ENCODE measurements around the gene LDB2. TPM values are rescaled to one million over a fixed set of nuclear protein-coding genes. Genes with fewer than 3 reads are reported as not detected.
A peak's percentile ranks its signal among the peaks of the same experiment; 100 is the strongest.

The LDB2 gene
- total RNA-seq, 1 donor from 2014 or later: 4.9 TPM

DNA sequence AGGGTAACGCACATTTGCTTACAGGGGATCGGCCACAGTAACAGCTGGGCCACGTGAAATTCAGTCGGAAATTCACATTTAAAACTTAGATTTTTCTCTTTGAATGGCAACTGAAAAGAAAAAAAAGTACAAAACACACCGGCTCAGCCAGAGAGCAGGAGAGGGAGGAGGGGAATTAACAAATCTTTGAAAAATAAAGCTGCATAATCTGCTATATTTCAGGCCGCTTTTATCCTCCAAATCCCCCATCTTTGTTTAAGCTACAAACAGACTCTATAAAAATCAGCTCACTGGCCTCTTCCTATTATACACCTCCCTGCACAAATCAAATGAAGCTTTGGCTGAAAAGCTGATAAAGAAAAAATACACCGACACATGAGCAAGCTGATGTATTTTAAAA is 169.1 kb downstream of the LDB2 start:
- no peaks in the 10 kb centered on the region for H3K27me3 ChIP-seq (ENCODE audit: insufficient read depth, low read length)

DNA sequence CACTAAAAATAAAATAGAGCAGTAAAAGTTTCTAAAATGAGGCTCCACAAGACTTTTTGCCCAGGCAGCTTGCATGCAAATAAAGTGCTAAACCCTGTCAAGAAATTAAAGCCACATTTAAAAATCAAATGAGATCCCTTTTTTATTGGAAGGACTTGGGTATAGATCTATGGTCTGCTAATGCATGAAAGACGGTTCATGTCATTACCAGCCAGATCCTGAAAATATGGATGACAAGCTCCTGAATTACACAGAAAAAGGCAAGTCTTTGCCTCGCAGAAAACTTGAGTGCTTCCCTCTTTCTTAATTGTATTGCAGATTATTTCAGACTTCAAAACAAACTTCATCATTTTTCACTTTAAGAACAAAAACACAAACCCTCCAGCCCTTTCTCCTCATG is 169.6 kb downstream of the LDB2 start:
- Mint-ChIP-seq H3K9me3 (ENCODE audit: unreplicated experiment) (no peaks in the 10 kb centered on the region), H3K4me1 (ENCODE audit: low read depth, unreplicated experiment) (peaks cover 2% of the 10 kb centered on the region), H3K27ac (ENCODE audit: unreplicated experiment) (no peak overlapping the region), H3K27me3 (ENCODE audit: low read depth, unreplicated experiment) (no peaks in the 10 kb centered on the region), H3K36me3 (ENCODE audit: low read depth, unreplicated experiment) (no peaks in the 10 kb centered on the region), H3K4me3 (ENCODE audit: unreplicated experiment) (no peak overlapping the region)
- H3K4me2 ChIP-seq (ENCODE audit: low read length): peak overlapping the region; percentile 40
- no peak for FAIRE-seq
- H3K27ac ChIP-seq (ENCODE audit: low read depth, low read length): no peak overlapping the region
- no peak for DNase-seq (ENCODE audit: low read depth)
- no peaks in the 10 kb centered on the region for H3K27me3 ChIP-seq (ENCODE audit: insufficient read depth, low read length)
- H3K79me2 ChIP-seq (ENCODE audit: insufficient read depth, low read length): no peaks in the 10 kb centered on the region
- H2AFZ ChIP-seq (ENCODE audit: low read depth, low read length): no peak overlapping the region
- no peak overlapping the region for H3K4me3 ChIP-seq (ENCODE audit: insufficient read depth, low read depth, low read length)
- H3K9me3 ChIP-seq (ENCODE audit: insufficient read depth, low read depth, low read length): peaks cover 2% of the 10 kb centered on the region
- H3K36me3 ChIP-seq (ENCODE audit: insufficient read depth, low read length): no peaks in the 10 kb centered on the region
- TF ChIP-seq EZH2 (IDR thresholded peaks at IDR 0.05; ENCODE audit: insufficient read depth, low read length): no peak
- no peak for TF ChIP-seq CTCF (IDR thresholded peaks at IDR 0.05; ENCODE audit: insufficient read depth, low read depth, low read length)
- peaks cover 9% of the 10 kb centered on the region for H3K4me1 ChIP-seq (ENCODE audit: insufficient read depth, low read length)
- no peaks in the 10 kb centered on the region for H4K20me1 ChIP-seq (ENCODE audit: insufficient read depth, low read length)
- peak overlapping the region; percentile 4 for H3K9ac ChIP-seq (ENCODE audit: low read length)

More for the DNA sequence above, 169.1 kb downstream of the LDB2 start:
- H3K27me3 Mint-ChIP-seq (ENCODE audit: low read depth, unreplicated experiment): no peaks in the 10 kb centered on the region
- no peaks in the 10 kb centered on the region for H3K36me3 Mint-ChIP-seq (ENCODE audit: low read depth, unreplicated experiment)
- no peak for DNase-seq (ENCODE audit: low read depth)
- Histone ChIP-seq H3K79me2 (ENCODE audit: insufficient read depth, low read length) (no peaks in the 10 kb centered on the region), H3K9me3 (ENCODE audit: insufficient read depth, low read depth, low read length) (peaks cover 2% of the 10 kb centered on the region), H3K4me2 (ENCODE audit: low read length) (peak overlapping the region; percentile 40), H2AFZ (ENCODE audit: low read depth, low read length) (peak overlapping the region; percentile 33), H3K4me3 (ENCODE audit: insufficient read depth, low read depth, low read length) (no peak overlapping the region), H3K9ac (ENCODE audit: low read length) (peak overlapping the region; percentile 4), H3K4me1 (ENCODE audit: insufficient read depth, low read length) (peaks cover 9% of the 10 kb centered on the region), H4K20me1 (ENCODE audit: insufficient read depth, low read length) (no peaks in the 10 kb centered on the region), H3K36me3 (ENCODE audit: insufficient read depth, low read length) (no peaks in the 10 kb centered on the region), H3K27ac (ENCODE audit: low read depth, low read length) (no peak overlapping the region)
- H3K4me1 Mint-ChIP-seq (ENCODE audit: low read depth, unreplicated experiment): peaks cover 2% of the 10 kb centered on the region
- H3K27ac Mint-ChIP-seq (ENCODE audit: unreplicated experiment): no peak overlapping the region
- no peak overlapping the region for H3K4me3 Mint-ChIP-seq (ENCODE audit: unreplicated experiment)
- H3K9me3 Mint-ChIP-seq (ENCODE audit: unreplicated experiment): no peaks in the 10 kb centered on the region
- TF ChIP-seq CTCF (IDR thresholded peaks at IDR 0.05; ENCODE audit: insufficient read depth, low read depth, low read length): no peak
- no peak for TF ChIP-seq EZH2 (IDR thresholded peaks at IDR 0.05; ENCODE audit: insufficient read depth, low read length)
- no peak for FAIRE-seq

- Mint-ChIP-seq H3K4me1 (ENCODE audit: low read depth, unreplicated experiment) (peaks cover 2% of the 10 kb centered on the region), H3K4me3 (ENCODE audit: unreplicated experiment) (no peak overlapping the region)
These were observed 170.3 kb downstream of the LDB2 start for GRCh38 chr4:16728111-16728510.

More at GRCh38 chr4:16728111-16728510, 170.3 kb downstream of the LDB2 start:
- no peak for TF ChIP-seq EZH2 (IDR thresholded peaks at IDR 0.05; ENCODE audit: insufficient read depth, low read length)
- TF ChIP-seq CTCF (IDR thresholded peaks at IDR 0.05; ENCODE audit: insufficient read depth, low read depth, low read length): no peak
- no peaks in the 10 kb centered on the region for H3K27me3 Mint-ChIP-seq (ENCODE audit: low read depth, unreplicated experiment)
- H3K27ac Mint-ChIP-seq (ENCODE audit: unreplicated experiment): no peak overlapping the region
- no peaks in the 10 kb centered on the region for H3K36me3 Mint-ChIP-seq (ENCODE audit: low read depth, unreplicated experiment)
- FAIRE-seq (no peak), DNase-seq (ENCODE audit: low read depth) (no peak)
- H3K4me1 ChIP-seq (ENCODE audit: insufficient read depth, low read length): peaks cover 9% of the 10 kb centered on the region
- H2AFZ ChIP-seq (ENCODE audit: low read depth, low read length): no peak overlapping the region
- H3K4me2 ChIP-seq (ENCODE audit: low read length): no peak overlapping the region
- H3K9ac ChIP-seq (ENCODE audit: low read length): no peak overlapping the region
- peaks cover 2% of the 10 kb centered on the region for H3K9me3 Mint-ChIP-seq (ENCODE audit: unreplicated experiment)
- no peaks in the 10 kb centered on the region for H3K27me3 ChIP-seq (ENCODE audit: insufficient read depth, low read length)
- H3K27ac ChIP-seq (ENCODE audit: low read depth, low read length): no peak overlapping the region
- H3K36me3 ChIP-seq (ENCODE audit: insufficient read depth, low read length): no peaks in the 10 kb centered on the region
- no peaks in the 10 kb centered on the region for H4K20me1 ChIP-seq (ENCODE audit: insufficient read depth, low read length)
- H3K4me3 ChIP-seq (ENCODE audit: insufficient read depth, low read depth, low read length): no peak overlapping the region
- peaks cover 2% of the 10 kb centered on the region for H3K9me3 ChIP-seq (ENCODE audit: insufficient read depth, low read depth, low read length)
- no peaks in the 10 kb centered on the region for H3K79me2 ChIP-seq (ENCODE audit: insufficient read depth, low read length)

All from astrocyte (in vitro differentiated cells and primary cell).